K562 (cell line): Measurements from ENCODE around the gene KCNIP2. TPM values are rescaled to one million over a fixed set of nuclear protein-coding genes. Genes with fewer than 3 reads are reported as not detected.

ENCODE experiments used
- BACH1 ChIP-seq: fragments of 200-800 bp; sonication (Bioruptor generic); IDR thresholded peaks from 2 replicates; pipeline ENCODE4 v1.6.1; 2016; ENCODE audit warnings: missing genetic modification characterization, missing compliant biosample characterization
- CEBPZ ChIP-seq: fragments of 150-350 bp; IDR thresholded peaks from 2 replicates; pipeline ENCODE4 v1.6.1; 2014; ENCODE audit warnings: low read depth, mild to moderate bottlenecking, low read length, borderline replicate concordance
- EHMT2 ChIP-seq: fragments of 450-650 bp; IDR thresholded peaks from 2 replicates; pipeline ENCODE4 v1.6.1; 2018; ENCODE audit warnings: antibody characterized with exemption
- ETS1 ChIP-seq: conservative IDR thresholded peaks from 2 replicates; pipeline ENCODE4 v1.6.1; 2011; ENCODE audit warnings: low read depth, mild to moderate bottlenecking, low read length; ENCODE audit not compliant: control insufficient read depth
- KDM4B ChIP-seq, 2 experiments: fragments of 450-650 bp in 1 of 2; sonication (generic) in 1 of 2; IDR thresholded peaks; 2 replicates each; pipeline ENCODE4 v1.6.1; 2016 to 2017; ENCODE audit warnings: borderline replicate concordance in 2 of 2, antibody characterized with exemption in 1 of 2, low read depth in 1 of 2, mild to moderate bottlenecking in 1 of 2
- LCOR ChIP-seq: sonication (generic); formaldehyde crosslinking; IDR thresholded peaks from 2 replicates; pipeline ENCODE4 v1.8.0; 2022; ENCODE audit warnings: mild to moderate bottlenecking, missing genetic modification reagents
- MLX ChIP-seq, 2 experiments: fragments of 450-650 bp in 1 of 2; sonication (generic) in 1 of 2; formaldehyde crosslinking; conservative IDR thresholded peaks; 2 replicates each; pipeline versions ENCODE4 v1.4.0 to v1.8.1; 2020 to 2022; ENCODE audit warnings: mild to moderate bottlenecking in 1 of 2, missing genetic modification reagents in 1 of 2
- MNT ChIP-seq, 2 experiments: fragments of 450-650 bp; conservative IDR thresholded peaks; 2 replicates each; pipeline ENCODE4 v1.6.1; 2017; ENCODE audit warnings: mild to moderate bottlenecking in 2 of 2, moderate library complexity in 2 of 2
- NCOA4 ChIP-seq: fragments of 450-650 bp; IDR thresholded peaks from 2 replicates; pipeline ENCODE4 v1.6.1; 2018; ENCODE audit warnings: mild to moderate bottlenecking; ENCODE audit not compliant: partially characterized antibody
- PCBP2 ChIP-seq: fragments of 200-400 bp; formaldehyde crosslinking; IDR thresholded peaks from 2 replicates; pipeline ENCODE4 v1.6.1; 2018; ENCODE audit warnings: low read length, low read depth, mild to moderate bottlenecking, moderate library complexity; ENCODE audit not compliant: poor library complexity, severe bottlenecking
- PRDM10 ChIP-seq: fragments of 450-650 bp; IDR thresholded peaks from 2 replicates; pipeline ENCODE4 v1.6.1; 2018; ENCODE audit not compliant: partially characterized antibody
- ZNF217 ChIP-seq: sonication (generic); formaldehyde crosslinking; IDR thresholded peaks from 2 replicates; pipeline ENCODE4 v1.8.0; 2022; ENCODE audit warnings: mild to moderate bottlenecking, missing genetic modification reagents
- polyA plus RNA-seq, 8 experiments: library from polyadenylated mRNA; depleted of rRNA in 4 of 8; stranded (reverse) in 5 of 8; unstranded in 3 of 8; fragments of >200 nt; fragmentation: Nextera tagmentation in 2 of 8; fragmentation: Illumina TruSeq in 1 of 8; extraction: Ambion mirVana in 2 of 8; extraction: Trizol in 1 of 8; gene quantifications; 2 replicates each; pipeline versions ENCODE4 v1.2.1 to v1.2.3, GENCODE V29; 2011 to 2014; ENCODE audit warnings: inconsistent platforms in 1 of 8, missing spikeins in 1 of 8
- total RNA-seq, 7 experiments: library from RNA; depleted of rRNA in 6 of 7; stranded (reverse); fragments of >200 nt in 6 of 7; fragmentation: Illumina TruSeq in 2 of 7; extraction: Trizol in 2 of 7; gene quantifications; 2 replicates each; pipeline versions ENCODE4 v1.2.1 to v1.2.3, GENCODE V29; 2011 to 2021; ENCODE audit warnings: low replicate concordance in 1 of 7

The KCNIP2 gene
- total and polyA plus RNA-seq, 9 of the 15 experiments (the other 6 are each of a cell fraction or from before 2014, with no cell fraction given): 2.5 to 7.6 (median 4.1) TPM

- TF ChIP-seq MNT (conservative IDR thresholded peaks at IDR 0.05): peak in 1 of 2 experiments; percentile 15; a peak in 2 of 4 replicates
- TF ChIP-seq ZNF217: no peak
- no peak for TF ChIP-seq ETS1
- no peak for TF ChIP-seq EHMT2
- TF ChIP-seq MLX (CRISPR knock-in tag; conservative IDR thresholded peaks at IDR 0.05): no peak
- TF ChIP-seq PCBP2: no peak
- TF ChIP-seq NCOA4: no peak
- TF ChIP-seq PRDM10: peak; percentile 31
- no peak for TF ChIP-seq BACH1
- TF ChIP-seq KDM4B (IDR thresholded peaks at IDR 0.05; ENCODE audit: borderline replicate concordance in 2 of 2, low read depth in 1 of 2): no peak
- no peak for TF ChIP-seq LCOR (CRISPR knock-in tag)
- TF ChIP-seq CEBPZ: no peak
Measured at GRCh38 chr10:101817337-101818118, 26.1 kb downstream of the KCNIP2 start (continued).
